ENCODE measurements around the gene PTGR3.

PTGR3 gene

DNA sequence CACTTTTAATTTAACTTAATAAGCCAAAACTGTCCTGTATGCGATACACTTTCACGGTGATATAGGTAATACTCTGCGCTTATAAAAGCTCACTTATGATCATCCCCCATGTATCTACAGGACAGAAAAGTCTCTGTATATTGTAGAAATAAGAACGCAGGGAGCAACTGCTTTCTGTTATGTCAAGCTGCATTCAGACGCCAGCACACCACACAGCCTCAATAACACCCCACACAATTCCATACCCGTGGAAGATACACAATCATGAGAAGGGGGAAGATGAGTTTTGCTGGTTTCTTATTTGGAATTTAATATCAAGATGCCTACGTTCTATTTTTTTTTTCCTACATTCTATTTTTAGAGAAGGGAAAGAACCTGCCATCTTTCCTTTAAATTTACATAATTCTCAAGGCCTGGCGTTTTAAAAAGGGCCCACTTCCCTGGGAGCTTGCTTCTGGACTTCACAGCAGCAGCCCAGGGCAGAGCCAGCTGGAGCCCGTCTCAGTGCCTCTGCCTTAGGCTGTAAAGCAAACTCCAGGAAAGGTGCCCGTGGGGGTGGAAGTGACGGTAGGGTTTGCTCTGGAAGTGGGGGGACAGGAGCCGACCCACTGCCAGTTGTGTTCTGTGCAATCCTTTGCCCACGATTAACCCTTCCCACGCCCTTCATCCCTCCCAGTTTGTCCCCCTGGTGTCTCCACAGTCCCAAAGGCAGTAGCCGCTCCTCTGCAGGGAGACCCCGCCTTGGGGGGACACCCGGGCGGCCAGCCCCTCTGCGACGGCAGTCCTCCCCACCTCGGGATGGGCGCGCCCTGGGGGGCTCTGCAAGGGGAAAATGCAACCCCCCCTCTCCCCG lies 5.3 kb downstream of the PTGR3 start:
- H3K4me3 ChIP-seq (ENCODE audit: low read depth, low read length), result no peak overlapping the region
- TF ChIP-seq, protein P1, sequence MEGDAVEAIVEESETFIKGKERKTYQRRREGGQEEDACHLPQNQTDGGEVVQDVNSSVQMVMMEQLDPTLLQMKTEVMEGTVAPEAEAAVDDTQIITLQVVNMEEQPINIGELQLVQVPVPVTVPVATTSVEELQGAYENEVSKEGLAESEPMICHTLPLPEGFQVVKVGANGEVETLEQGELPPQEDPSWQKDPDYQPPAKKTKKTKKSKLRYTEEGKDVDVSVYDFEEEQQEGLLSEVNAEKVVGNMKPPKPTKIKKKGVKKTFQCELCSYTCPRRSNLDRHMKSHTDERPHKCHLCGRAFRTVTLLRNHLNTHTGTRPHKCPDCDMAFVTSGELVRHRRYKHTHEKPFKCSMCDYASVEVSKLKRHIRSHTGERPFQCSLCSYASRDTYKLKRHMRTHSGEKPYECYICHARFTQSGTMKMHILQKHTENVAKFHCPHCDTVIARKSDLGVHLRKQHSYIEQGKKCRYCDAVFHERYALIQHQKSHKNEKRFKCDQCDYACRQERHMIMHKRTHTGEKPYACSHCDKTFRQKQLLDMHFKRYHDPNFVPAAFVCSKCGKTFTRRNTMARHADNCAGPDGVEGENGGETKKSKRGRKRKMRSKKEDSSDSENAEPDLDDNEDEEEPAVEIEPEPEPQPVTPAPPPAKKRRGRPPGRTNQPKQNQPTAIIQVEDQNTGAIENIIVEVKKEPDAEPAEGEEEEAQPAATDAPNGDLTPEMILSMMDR (IDR thresholded peaks at IDR 0.05; ENCODE audit: borderline replicate concordance, insufficient read depth, low read depth, low read length), result no peak

DNA sequence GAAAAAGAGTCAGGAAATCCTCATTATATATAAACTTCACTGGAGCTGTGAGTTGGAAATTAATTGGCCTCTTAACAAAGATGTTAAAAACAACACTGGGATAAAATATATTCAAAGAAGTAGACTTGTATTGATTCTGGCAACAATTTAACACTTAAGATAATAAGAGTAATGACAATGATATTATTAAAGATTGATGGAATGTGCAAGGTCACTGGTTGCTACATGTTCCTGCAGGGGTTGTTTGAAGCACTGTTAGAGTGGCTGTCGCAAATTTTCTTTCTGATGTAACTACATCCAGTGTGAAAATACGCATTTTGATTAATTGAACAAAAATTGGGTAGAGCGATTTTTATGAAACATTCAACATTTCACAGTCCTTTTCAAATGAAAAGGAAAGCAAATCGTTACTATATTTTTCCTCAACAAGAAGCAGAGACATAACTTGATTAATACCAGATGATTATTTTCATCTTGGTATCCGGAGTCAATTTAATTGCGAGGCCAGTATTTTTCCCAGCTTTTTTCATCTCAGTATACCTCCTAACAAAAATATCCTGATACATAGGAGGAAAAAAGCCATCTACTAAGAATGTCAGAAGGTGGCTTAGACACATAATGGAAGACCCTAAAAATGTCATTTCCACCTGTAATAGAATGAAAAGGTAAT lies 6.1 kb downstream of the PTGR3 start:
- no peak overlapping the region for H3K4me3 ChIP-seq (ENCODE audit: low read depth, low read length)
- TF ChIP-seq, protein P1 (IDR thresholded peaks at IDR 0.05; ENCODE audit: borderline replicate concordance, insufficient read depth, low read depth, low read length), result no peak

DNA sequence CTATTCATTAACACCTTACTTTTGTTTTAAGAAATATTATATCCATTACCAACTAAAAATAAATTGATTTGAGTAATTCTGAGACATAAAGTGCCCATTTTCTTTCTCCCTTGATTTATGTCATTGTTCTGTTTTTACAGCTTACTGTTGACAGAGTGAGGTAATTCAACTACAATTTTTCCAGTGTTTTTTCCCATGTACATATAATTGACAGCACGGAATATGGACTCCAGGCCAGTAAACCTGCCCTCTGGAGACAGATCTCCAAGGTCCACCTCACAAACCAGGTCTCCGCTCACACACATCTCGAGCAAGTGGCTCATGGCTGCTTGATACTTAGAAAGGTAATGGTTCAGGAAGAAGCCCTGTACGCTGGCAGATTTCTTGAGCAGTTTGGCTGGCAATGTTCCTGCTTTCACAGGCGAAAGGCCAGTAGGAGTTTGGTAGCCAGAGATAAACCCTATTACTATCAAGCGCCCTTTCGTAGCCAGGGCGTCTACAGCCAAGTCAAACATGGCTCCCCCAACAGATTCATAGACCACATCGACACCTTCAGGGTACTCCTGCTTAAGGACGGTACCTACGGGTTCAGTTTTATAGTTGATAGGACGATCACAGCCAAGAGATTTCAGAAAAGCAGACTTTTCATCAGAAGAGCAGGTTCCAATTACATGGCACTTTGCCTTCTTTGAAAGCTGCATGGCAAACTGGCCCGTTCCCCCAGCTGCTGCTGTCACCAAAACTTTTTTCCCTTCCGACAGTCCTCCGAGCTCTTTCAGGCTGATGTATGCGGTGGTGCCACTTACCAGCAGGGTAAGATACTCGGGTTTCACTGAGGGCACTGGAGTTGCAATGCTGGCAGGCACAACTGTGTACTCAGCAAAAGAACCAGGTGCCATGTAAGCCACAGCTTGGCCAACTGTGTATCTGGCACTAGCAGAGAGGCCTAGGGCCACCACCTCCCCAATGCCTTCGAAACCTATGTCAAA lies 7.4 kb downstream of the PTGR3 start:
- TF ChIP-seq, protein P1 (IDR thresholded peaks at IDR 0.05; ENCODE audit: borderline replicate concordance, insufficient read depth, low read depth, low read length), result no peak

DNA sequence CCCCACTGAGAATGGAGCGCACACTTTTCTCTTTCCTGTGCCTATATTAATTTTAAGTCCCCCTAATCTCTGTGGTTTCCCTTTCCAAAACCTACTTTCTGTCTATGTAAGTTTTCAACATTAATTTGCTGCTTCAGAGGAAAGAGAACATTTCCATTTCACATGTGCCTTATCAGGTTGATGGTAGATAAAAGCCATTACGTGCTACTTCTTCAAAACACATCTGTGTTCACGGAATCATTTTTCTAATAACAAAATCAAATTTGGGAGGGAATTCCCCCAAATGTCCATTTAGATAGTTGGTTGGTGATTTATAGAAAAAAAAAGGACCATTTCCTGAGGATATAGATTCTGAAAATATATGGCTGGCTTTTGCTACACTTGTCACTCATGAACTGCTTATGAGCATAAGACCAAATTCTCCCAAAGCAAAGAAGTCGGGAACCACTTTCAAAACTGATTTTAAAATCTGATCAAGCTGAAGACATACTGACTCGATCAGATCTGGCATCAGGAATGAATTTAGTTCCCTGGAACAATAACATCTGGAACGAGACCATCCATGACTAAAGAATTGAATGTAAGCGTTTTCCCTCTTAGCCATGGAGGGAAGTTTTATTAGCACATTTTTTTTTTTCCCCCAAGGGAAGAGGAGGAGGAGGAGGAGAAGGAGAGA lies 8.2 kb downstream of the PTGR3 start:
- TF ChIP-seq, protein P1 (IDR thresholded peaks at IDR 0.05; ENCODE audit: borderline replicate concordance, insufficient read depth, low read depth, low read length), result no peak

More for the DNA sequence above, 7.4 kb downstream of the PTGR3 start:
- H3K4me3 ChIP-seq (ENCODE audit: low read depth, low read length), result no peak overlapping the region

DNA sequence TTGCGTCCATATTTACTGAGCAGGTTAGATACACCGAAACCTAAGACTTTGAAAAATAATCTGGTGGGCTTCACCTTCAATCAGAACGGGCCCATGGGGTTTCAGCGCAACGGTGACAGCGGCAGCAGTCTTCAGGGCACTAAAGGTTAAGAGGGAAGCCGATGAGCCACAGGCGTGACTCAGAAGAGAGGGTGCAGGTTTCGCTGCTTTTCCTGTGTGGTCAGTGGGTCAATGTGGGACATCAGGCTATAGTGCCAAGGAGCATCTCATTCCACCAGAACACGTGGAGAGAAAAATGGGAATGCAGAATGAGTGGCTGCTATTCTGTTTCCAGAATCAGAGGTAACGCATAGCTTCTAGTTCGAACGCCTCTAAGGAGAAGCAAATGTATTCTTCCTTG lies 8.9 kb downstream of the PTGR3 start:
- TF ChIP-seq, protein P1 (IDR thresholded peaks at IDR 0.05; ENCODE audit: borderline replicate concordance, insufficient read depth, low read depth, low read length), result no peak
- no peak overlapping the region for H3K4me3 ChIP-seq (ENCODE audit: low read depth, low read length)

More for the DNA sequence above, 8.2 kb downstream of the PTGR3 start:
- H3K4me3 ChIP-seq (ENCODE audit: low read depth, low read length), result no peak overlapping the region

DNA sequence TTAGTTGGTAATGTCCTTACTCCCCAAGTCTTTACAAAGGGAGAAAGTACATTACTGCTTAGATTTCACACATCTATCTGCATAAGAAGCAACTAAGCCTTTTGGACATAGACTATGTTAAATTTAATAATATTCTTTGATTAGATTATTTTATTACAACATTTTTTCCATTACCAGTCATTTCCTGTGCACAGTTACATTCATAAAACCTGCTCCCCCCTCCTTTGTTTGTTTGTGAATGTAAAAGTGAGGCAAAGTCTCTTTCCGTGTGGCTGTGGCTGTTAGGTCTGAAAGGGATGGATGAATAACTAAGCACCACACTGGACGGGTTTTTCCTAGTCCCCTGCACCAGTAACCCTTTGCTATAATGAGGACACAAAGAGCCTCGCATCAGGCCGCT lies 9.6 kb downstream of the PTGR3 start:
- TF ChIP-seq, protein P1 (IDR thresholded peaks at IDR 0.05; ENCODE audit: borderline replicate concordance, insufficient read depth, low read depth, low read length), result no peak
- no peak overlapping the region for H3K4me3 ChIP-seq (ENCODE audit: low read depth, low read length)
